Mesenchymal stem cell (in vitro differentiated cells and primary cell): ENCODE data around the gene EEF2K.

Experiments used
- DNase-seq: peaks from one replicate; pipeline ENCODE4 v3.0.0-alpha.2; 2013
- H2AFZ ChIP-seq: one replicate; pipeline ENCODE4 v1.6.1; 2013; ENCODE audit warnings: low read depth, mild to moderate bottlenecking, control low read depth, inconsistent platforms, low read length, moderate library complexity
- H2AK5ac ChIP-seq: 2 replicates; pipeline ENCODE4 v1.6.1; 2013; ENCODE audit warnings: low read length, moderate library complexity, mild to moderate bottlenecking, inconsistent platforms; ENCODE audit not compliant: severe bottlenecking
- H2BK120ac ChIP-seq: one replicate; pipeline ENCODE4 v1.6.1; 2013; ENCODE audit warnings: low read depth, mild to moderate bottlenecking, inconsistent platforms, low read length, moderate library complexity
- H2BK12ac ChIP-seq, 2 experiments: one replicate each; pipeline ENCODE4 v1.6.1; 2013; ENCODE audit warnings: inconsistent platforms in 2 of 2, low read length in 2 of 2, mild to moderate bottlenecking in 2 of 2, moderate library complexity in 2 of 2, control low read depth in 1 of 2
- H2BK15ac ChIP-seq: one replicate; pipeline ENCODE4 v1.6.1; 2013; ENCODE audit warnings: mild to moderate bottlenecking, low read depth, inconsistent platforms; ENCODE audit not compliant: poor library complexity, severe bottlenecking
- H2BK5ac ChIP-seq: 2 replicates; pipeline ENCODE4 v1.6.1; 2013; ENCODE audit warnings: low read depth, mild to moderate bottlenecking, low read length, control low read depth, inconsistent platforms; ENCODE audit not compliant: poor library complexity, severe bottlenecking
- H3K14ac ChIP-seq, 2 experiments: one replicate each; pipeline ENCODE4 v1.6.1; 2013; ENCODE audit warnings: inconsistent platforms in 2 of 2, low read length in 2 of 2, control low read depth in 1 of 2, mild to moderate bottlenecking in 1 of 2, moderate library complexity in 1 of 2
- H3K18ac ChIP-seq, 2 experiments: one replicate each; pipeline ENCODE4 v1.6.1; 2013; ENCODE audit warnings: inconsistent platforms in 2 of 2, low read length in 2 of 2, control low read depth in 1 of 2, low read depth in 1 of 2, mild to moderate bottlenecking in 1 of 2
- H3K23ac ChIP-seq, 2 experiments: one replicate each; pipeline ENCODE4 v1.6.1; 2013; ENCODE audit warnings: inconsistent platforms in 2 of 2, low read length in 2 of 2, mild to moderate bottlenecking in 2 of 2, moderate library complexity in 2 of 2, control low read depth in 1 of 2
- H3K27ac ChIP-seq: 2 replicates; pipeline ENCODE4 v1.5.1; 2013; ENCODE audit warnings: mild to moderate bottlenecking, moderate library complexity, low read length, control low read depth, inconsistent platforms; ENCODE audit not compliant: poor library complexity, severe bottlenecking
- H3K27me3 ChIP-seq, 2 experiments: 2 replicates each; pipeline versions ENCODE4 v1.6.1 to v1.7.0; 2013; ENCODE audit warnings: low read length in 2 of 2, mild to moderate bottlenecking in 2 of 2, moderate library complexity in 2 of 2, control low read depth in 1 of 2, inconsistent platforms in 1 of 2; ENCODE audit not compliant: control insufficient read depth in 1 of 2, insufficient read depth in 1 of 2
- H3K36me3 ChIP-seq, 2 experiments: 2 replicates each; pipeline versions ENCODE4 v1.6.1 to v1.7.0; 2013; ENCODE audit warnings: low read length in 2 of 2, control low read depth in 1 of 2, inconsistent platforms in 1 of 2, low read depth in 1 of 2, mild to moderate bottlenecking in 1 of 2; ENCODE audit not compliant: insufficient read depth in 2 of 2, control insufficient read depth in 1 of 2
- H3K4ac ChIP-seq, 2 experiments: one replicate each; pipeline ENCODE4 v1.6.1; 2013; ENCODE audit warnings: inconsistent platforms in 2 of 2, low read length in 2 of 2, mild to moderate bottlenecking in 2 of 2, moderate library complexity in 2 of 2, control low read depth in 1 of 2, low read depth in 1 of 2
- H3K4me1 ChIP-seq: 2 replicates; pipeline ENCODE4 v1.6.1; 2013; ENCODE audit warnings: low read depth, low read length, control low read depth; ENCODE audit not compliant: control insufficient read depth, insufficient read depth
- H3K4me2 ChIP-seq: 2 replicates; pipeline ENCODE4 v1.6.1; 2013; ENCODE audit warnings: low read length, mild to moderate bottlenecking, inconsistent platforms; ENCODE audit not compliant: poor library complexity, severe bottlenecking
- H3K4me3 ChIP-seq, 2 experiments: 2 replicates each; pipeline versions ENCODE4 v1.5.1 to v1.7.0; 2013; ENCODE audit warnings: low read length in 2 of 2, mild to moderate bottlenecking in 2 of 2, control low read depth in 1 of 2, low read depth in 1 of 2; ENCODE audit not compliant: insufficient read depth in 1 of 2
- H3K79me1 ChIP-seq: replicated peaks from 2 replicates; pipeline ENCODE4 v1.6.1; 2013; ENCODE audit warnings: mild to moderate bottlenecking, control low read depth, low read length, inconsistent platforms; ENCODE audit not compliant: poor library complexity, severe bottlenecking
- H3K9ac ChIP-seq: 2 replicates; pipeline ENCODE4 v1.7.0; 2013; ENCODE audit warnings: mild to moderate bottlenecking, low read length, moderate library complexity
- H3K9me3 ChIP-seq: 2 replicates; pipeline ENCODE4 v1.7.0; 2013; ENCODE audit warnings: mild to moderate bottlenecking, low read length; ENCODE audit not compliant: control insufficient read depth
- H4K8ac ChIP-seq: one replicate; pipeline ENCODE4 v1.6.1; 2013; ENCODE audit warnings: inconsistent platforms, mild to moderate bottlenecking, low read length, moderate library complexity
- H4K91ac ChIP-seq: one replicate; pipeline ENCODE4 v1.6.1; 2013; ENCODE audit warnings: mild to moderate bottlenecking, low read length, inconsistent platforms
- WGBS: methylation state at CpG from one replicate; pipeline ENCODE4 v1.1.7; 2013; ENCODE audit warnings: mixed read lengths; 5-methylcytosine and 5-hydroxymethylcytosine counted together

EEF2K gene

DNA sequence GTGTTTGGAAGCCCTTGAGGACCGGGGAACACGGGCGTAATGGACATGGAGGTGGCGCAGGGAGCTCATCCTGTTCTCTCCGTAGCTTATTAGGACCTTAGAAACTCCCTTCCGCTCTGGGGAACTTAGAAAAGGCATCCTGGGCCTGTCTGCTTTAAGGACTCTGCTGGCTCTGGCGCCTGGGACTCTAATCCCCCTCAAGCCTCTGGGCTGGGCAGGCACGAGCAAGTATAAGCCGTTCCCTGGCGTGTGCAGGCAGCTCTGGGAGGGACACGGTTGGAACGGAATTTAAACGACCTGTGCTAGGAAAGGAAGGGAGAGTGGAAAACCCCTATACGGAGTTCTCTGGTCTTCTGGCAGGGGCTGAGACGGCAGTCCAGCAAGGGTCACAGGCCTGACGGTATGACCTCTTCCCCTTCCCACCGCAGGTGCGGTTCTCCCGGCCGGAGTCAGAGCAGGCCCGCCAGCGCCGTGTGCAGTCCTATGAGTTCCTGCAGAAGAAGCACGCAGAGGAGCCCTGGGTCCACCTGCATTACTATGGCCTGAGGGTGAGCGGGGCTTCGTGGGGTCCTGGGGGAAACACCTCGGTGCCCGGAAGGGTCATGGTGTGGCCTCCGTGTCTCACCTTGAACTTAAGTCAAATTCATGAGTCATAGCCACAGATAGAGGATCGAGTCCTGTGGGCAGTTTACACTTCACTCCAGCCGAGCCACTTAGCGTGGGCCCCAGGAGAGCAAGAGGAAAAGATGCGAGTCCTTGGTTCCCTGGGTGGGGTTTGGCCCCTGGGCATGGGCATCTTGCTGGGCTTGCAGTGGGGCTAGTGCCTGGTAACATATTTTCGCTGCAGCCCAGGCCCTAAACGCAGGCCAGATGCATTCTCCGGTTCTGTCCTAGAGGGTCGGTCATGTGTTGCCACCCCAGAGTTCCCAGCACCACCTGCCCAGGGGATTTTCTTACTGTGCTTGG is 108.9 kb downstream of the EEF2K start:
- H4K8ac ChIP-seq, result no peak overlapping the region
- no peaks in the 10 kb centered on the region for H3K9me3 ChIP-seq
- peaks cover 3% of the 10 kb centered on the region for H3K4me1 ChIP-seq
- no peak overlapping the region for H3K18ac ChIP-seq
- H3K14ac ChIP-seq, result no peak overlapping the region
- peaks cover 14% of the 10 kb centered on the region for H3K79me1 ChIP-seq
- no peaks in the 10 kb centered on the region for H3K27me3 ChIP-seq
- no peak overlapping the region for H2BK120ac ChIP-seq
- no peak for DNase-seq
- no peak overlapping the region for H3K27ac ChIP-seq
- H3K4me2 ChIP-seq, result no peak overlapping the region
- 91% methylated on average over 37 of the region's 37 CpGs for WGBS
- no peak overlapping the region for H2AK5ac ChIP-seq
- H3K4ac ChIP-seq, result no peak overlapping the region
- no peak overlapping the region for H2AFZ ChIP-seq
- H3K23ac ChIP-seq, result no peak overlapping the region
- no peak overlapping the region for H3K4me3 ChIP-seq
- H2BK15ac ChIP-seq, result no peak overlapping the region
- no peak overlapping the region for H2BK12ac ChIP-seq
- H4K91ac ChIP-seq, result no peak overlapping the region
- H3K9ac ChIP-seq, result no peak overlapping the region
- H3K36me3 ChIP-seq, result peaks cover 73 to 84% of the 10 kb centered on the region in 2 experiments
- no peak overlapping the region for H2BK5ac ChIP-seq

DNA sequence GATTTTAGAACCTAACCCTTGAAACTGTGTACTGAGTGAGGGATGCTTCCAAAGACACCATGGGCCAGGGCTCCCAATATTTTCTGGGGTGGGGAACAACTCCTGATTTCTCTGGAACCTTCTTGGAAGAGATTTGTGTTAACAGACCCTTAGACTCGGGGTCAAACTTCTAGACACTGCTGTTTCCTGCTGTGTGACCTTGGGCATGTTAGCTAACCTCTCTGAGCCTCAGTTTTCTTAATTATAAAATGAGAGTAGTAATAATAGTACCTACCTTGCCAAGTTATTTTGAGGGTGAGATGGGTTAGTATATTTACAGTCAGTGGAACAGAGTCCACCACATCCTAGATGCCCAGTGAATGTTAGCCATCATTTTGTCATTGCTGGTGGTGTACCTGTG is 109.9 kb downstream of the EEF2K start:
- peaks cover 3% of the 10 kb centered on the region for H3K4me1 ChIP-seq
- no peak overlapping the region for H4K91ac ChIP-seq
- H3K23ac ChIP-seq, result peak overlapping the region in 1 of 2 experiments; percentile 92
- H3K4me2 ChIP-seq, result no peak overlapping the region
- no peak for DNase-seq
- H2BK12ac ChIP-seq, result no peak overlapping the region
- H4K8ac ChIP-seq, result no peak overlapping the region
- H3K9ac ChIP-seq, result no peak overlapping the region
- H3K4me3 ChIP-seq, result no peak overlapping the region
- no peak overlapping the region for H2BK120ac ChIP-seq
- H2BK5ac ChIP-seq, result no peak overlapping the region
- H3K79me1 ChIP-seq, result peaks cover 14% of the 10 kb centered on the region
- H2AK5ac ChIP-seq, result no peak overlapping the region
- no peak overlapping the region for H3K4ac ChIP-seq
- WGBS, result no CpG with 5 or more reads among the region's 1 CpG
- peaks cover 67 to 85% of the 10 kb centered on the region in 2 experiments for H3K36me3 ChIP-seq
- H3K27ac ChIP-seq, result no peak overlapping the region
- H3K14ac ChIP-seq, result no peak overlapping the region
- H3K18ac ChIP-seq, result no peak overlapping the region
- H2AFZ ChIP-seq, result no peak overlapping the region
- H3K9me3 ChIP-seq, result no peaks in the 10 kb centered on the region
- H2BK15ac ChIP-seq, result no peak overlapping the region
- no peaks in the 10 kb centered on the region for H3K27me3 ChIP-seq

DNA sequence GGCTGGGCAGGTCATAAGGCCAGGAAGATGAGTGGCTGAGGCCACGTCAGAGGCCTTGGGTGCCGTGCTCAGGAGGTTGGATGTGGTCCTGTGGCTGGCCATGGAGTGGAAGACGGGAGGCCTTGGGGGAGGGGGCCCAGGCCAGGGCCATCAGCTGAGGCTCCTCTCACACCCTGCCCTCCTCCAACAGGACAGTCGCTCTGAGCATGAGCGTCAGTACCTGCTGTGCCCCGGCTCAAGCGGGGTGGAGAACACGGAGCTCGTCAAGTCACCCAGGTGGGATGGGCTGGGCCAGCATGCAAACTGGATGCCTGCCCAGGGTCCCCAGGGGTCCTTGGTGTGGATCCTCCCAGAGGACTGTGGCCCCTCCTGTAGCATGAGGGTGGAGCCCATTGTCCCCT is 110.3 kb downstream of the EEF2K start:
- H2BK15ac ChIP-seq, result no peak overlapping the region
- no peak for DNase-seq
- H4K91ac ChIP-seq, result no peak overlapping the region
- H3K36me3 ChIP-seq, result peaks cover 68 to 84% of the 10 kb centered on the region in 2 experiments
- H2BK12ac ChIP-seq, result no peak overlapping the region
- no peak overlapping the region for H3K27ac ChIP-seq
- no peak overlapping the region for H3K9ac ChIP-seq
- H4K8ac ChIP-seq, result no peak overlapping the region
- peak overlapping the region in 1 of 2 experiments; percentile 92 for H3K23ac ChIP-seq
- H3K79me1 ChIP-seq, result peaks cover 15% of the 10 kb centered on the region
- H2AFZ ChIP-seq, result no peak overlapping the region
- no peak overlapping the region for H2BK120ac ChIP-seq
- H3K27me3 ChIP-seq, result no peaks in the 10 kb centered on the region
- H3K14ac ChIP-seq, result no peak overlapping the region
- H3K4me2 ChIP-seq, result no peak overlapping the region
- H3K4me3 ChIP-seq, result no peak overlapping the region
- 95% methylated on average over 9 of the region's 9 CpGs for WGBS
- peaks cover 4% of the 10 kb centered on the region for H3K4me1 ChIP-seq
- no peak overlapping the region for H2BK5ac ChIP-seq
- H3K9me3 ChIP-seq, result no peaks in the 10 kb centered on the region
- H3K18ac ChIP-seq, result no peak overlapping the region
- no peak overlapping the region for H2AK5ac ChIP-seq
- H3K4ac ChIP-seq, result no peak overlapping the region

DNA sequence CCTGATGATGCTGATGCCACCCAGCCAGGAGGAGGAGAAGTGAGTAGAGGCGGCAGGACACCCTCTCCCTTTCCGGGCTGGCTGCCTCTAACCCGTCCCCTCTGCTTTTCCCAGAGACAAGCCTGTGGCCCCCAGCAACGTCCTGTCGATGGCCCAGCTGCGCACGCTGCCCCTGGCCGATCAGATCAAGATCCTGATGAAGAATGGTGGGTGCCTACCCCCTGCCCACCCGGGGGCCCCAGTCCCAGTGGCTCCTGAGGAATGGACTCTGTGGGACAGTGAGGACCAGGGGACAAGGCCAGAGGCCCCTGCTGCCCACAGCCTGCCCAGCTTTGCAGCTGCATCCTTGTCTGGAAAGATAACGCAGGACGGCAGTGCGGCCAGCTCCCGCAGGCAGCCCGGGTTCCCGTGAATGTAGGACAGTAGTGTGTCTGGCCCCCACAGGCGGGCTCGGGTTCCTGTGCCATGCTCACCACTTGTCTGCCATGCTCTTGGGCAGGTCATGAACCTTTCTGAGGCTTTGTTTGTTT is 111.0 kb downstream of the EEF2K start:
- H3K4me2 ChIP-seq, result no peak overlapping the region
- no peak overlapping the region for H2AFZ ChIP-seq
- H2BK15ac ChIP-seq, result no peak overlapping the region
- H3K27me3 ChIP-seq, result no peaks in the 10 kb centered on the region
- peaks cover 70 to 85% of the 10 kb centered on the region in 2 experiments for H3K36me3 ChIP-seq
- H4K91ac ChIP-seq, result no peak overlapping the region
- no peak overlapping the region for H3K27ac ChIP-seq
- H3K4me1 ChIP-seq, result peaks cover 4% of the 10 kb centered on the region
- H3K4ac ChIP-seq, result no peak overlapping the region
- no peak for DNase-seq
- H3K4me3 ChIP-seq, result no peak overlapping the region
- no peak overlapping the region for H3K14ac ChIP-seq
- no peak overlapping the region for H2BK120ac ChIP-seq
- peaks cover 21% of the 10 kb centered on the region for H3K79me1 ChIP-seq
- H2AK5ac ChIP-seq, result no peak overlapping the region
- H2BK5ac ChIP-seq, result no peak overlapping the region
- H3K23ac ChIP-seq, result no peak overlapping the region
- H3K18ac ChIP-seq, result no peak overlapping the region
- 96% methylated on average over 17 of the region's 17 CpGs for WGBS
- H3K9me3 ChIP-seq, result no peaks in the 10 kb centered on the region
- no peak overlapping the region for H4K8ac ChIP-seq
- no peak overlapping the region for H3K9ac ChIP-seq
- no peak overlapping the region for H2BK12ac ChIP-seq
